Caco-2 (cell line): ENCODE results near the gene NMNAT3. TPM values are rescaled to one million over a fixed set of nuclear protein-coding genes. Genes with fewer than 3 reads are reported as not detected.

Experiments used
- BruUV-seq: library from RNA; stranded (reverse); fragments of 400-500 nt; replicated peaks from 2 replicates; lab custom pipeline; 2021; lab: Mats Ljungman, UMichigan
- CTCF ChIA-PET: fragments of 300-600 bp; sonication (Branson Sonifier 250); formaldehyde crosslinking; loops from one replicate; lab custom pipeline; 2022; ENCODE audit warnings: antibody characterized with exemption; lab: Charles Lee
- POLR2A ChIA-PET: fragments of 300-600 bp; sonication (Branson Sonifier 250); formaldehyde crosslinking; loops from one replicate; lab custom pipeline; 2022; ENCODE audit warnings: antibody characterized with exemption; lab: Charles Lee
- DNase-seq, 2 experiments: peaks; one replicate each; pipeline versions ENCODE4 v3.0.0 to v3.0.0-alpha.2; 2020 to 2022
- H3K27me3 ChIP-seq: replicated peaks from 2 replicates; pipeline ENCODE4 v1.6.0; 2011; ENCODE audit warnings: low read length; ENCODE audit not compliant: control insufficient read depth, insufficient read depth
- H3K36me3 ChIP-seq: 2 replicates; pipeline ENCODE4 v1.5.1; 2011; ENCODE audit warnings: low read length; ENCODE audit not compliant: control insufficient read depth, insufficient read depth
- H3K4me1 ChIP-seq: fragments of 250-450 bp; sonication (Bioruptor Pico); 2 replicates; pipeline ENCODE4 v1.5.1; 2020; ENCODE audit warnings: mild to moderate bottlenecking
- H3K4me3 ChIP-seq: 2 replicates; pipeline ENCODE4 v1.5.1; 2011; ENCODE audit warnings: low read depth, mild to moderate bottlenecking, control low read depth, low read length
- H3K9me3 ChIP-seq: fragments of 250-450 bp; sonication (Bioruptor Pico); 2 replicates; pipeline ENCODE4 v1.5.1; 2020; ENCODE audit warnings: mild to moderate bottlenecking, moderate library complexity
- H3K27ac Mint-ChIP-seq: one replicate; pipeline ENCODE4 v1.8.0; 2022; ENCODE audit warnings: mixed read lengths; ENCODE audit not compliant: unreplicated experiment
- H3K27me3 Mint-ChIP-seq: one replicate; pipeline ENCODE4 v1.8.0; 2022; ENCODE audit warnings: mixed read lengths; ENCODE audit not compliant: insufficient read depth, unreplicated experiment
- H3K36me3 Mint-ChIP-seq: one replicate; pipeline ENCODE4 v1.8.0; 2022; ENCODE audit warnings: mild to moderate bottlenecking, mixed read lengths; ENCODE audit not compliant: insufficient read depth, unreplicated experiment
- H3K4me1 Mint-ChIP-seq: one replicate; pipeline ENCODE4 v1.8.0; 2022; ENCODE audit warnings: low read depth, mixed read lengths; ENCODE audit not compliant: unreplicated experiment
- H3K4me3 Mint-ChIP-seq: one replicate; pipeline ENCODE4 v1.8.0; 2022; ENCODE audit warnings: mild to moderate bottlenecking, moderate library complexity, mixed read lengths; ENCODE audit not compliant: unreplicated experiment
- H3K9me3 Mint-ChIP-seq: one replicate; pipeline ENCODE4 v1.8.0; 2022; ENCODE audit warnings: mixed read lengths; ENCODE audit not compliant: unreplicated experiment
- CTCF ChIP-seq, 2 experiments: fragments of 200-600 bp in 1 of 2; IDR thresholded peaks; 1 replicate in 1 of 2; 2 replicates in 1 of 2; pipeline versions ENCODE4 v1.5.1 to v1.8.0; 2011 to 2022; ENCODE audit warnings: antibody characterized with exemption in 1 of 2, control low read depth in 1 of 2, inconsistent platforms in 1 of 2, low read depth in 1 of 2, low read length in 1 of 2, mild to moderate bottlenecking in 1 of 2, moderate library complexity in 1 of 2; ENCODE audit not compliant: insufficient read depth in 1 of 2, severe bottlenecking in 1 of 2, unreplicated experiment in 1 of 2
- intact Hi-C: fragments of 100-400 bp; cut with micrococcal nuclease; formaldehyde crosslinking; loops from one replicate; pipeline ENCODE4 v1.10.0; 2022; ENCODE audit not compliant: unreplicated experiment
- total RNA-seq: library from RNA; stranded (reverse); gene quantifications from 2 replicates; pipeline ENCODE4 v1.2.3, GENCODE V29; 2022

Gene NMNAT3
- total RNA-seq, 1 experiment from 2014 or later, result 17.6 TPM

GRCh38 chr3:139559541-139559940, 118.2 kb downstream of the NMNAT3 start:
- H3K36me3 ChIP-seq, result no peaks in the 10 kb centered on the region
- no peak for DNase-seq
- peaks cover 35% of the 10 kb centered on the region for H3K4me1 ChIP-seq
- H3K27me3 Mint-ChIP-seq, result no peaks in the 10 kb centered on the region
- H3K27ac Mint-ChIP-seq, result no peak overlapping the region
- TF ChIP-seq CTCF (IDR thresholded peaks at IDR 0.05; ENCODE audit: insufficient read depth in 1 of 2, low read depth in 1 of 2, low read length in 1 of 2, severe bottlenecking in 1 of 2, unreplicated experiment in 1 of 2), result no peak
- H3K4me3 Mint-ChIP-seq, result no peak overlapping the region
- intact Hi-C loops, result loop anchor here (5.0 kb wide), 1 partner anchor 52 kb away; no protein-coding TSS in a partner anchor
- H3K4me3 ChIP-seq, result no peak overlapping the region
- no peaks in the 10 kb centered on the region for H3K9me3 Mint-ChIP-seq
- H3K36me3 Mint-ChIP-seq, result peaks cover 5% of the 10 kb centered on the region
- peaks cover 42% of the 10 kb centered on the region for H3K4me1 Mint-ChIP-seq
- ChIA-PET POLR2A (no interaction called here), CTCF (no interaction called here)
- no peaks in the 10 kb centered on the region for H3K9me3 ChIP-seq
- no peaks in the 10 kb centered on the region for H3K27me3 ChIP-seq
- BruUV-seq, result no TSS peak

GRCh38 chr3:139558351-139559266, 119.2 kb downstream of the NMNAT3 start:
- Mint-ChIP-seq H3K27me3 (no peaks in the 10 kb centered on the region), H3K27ac (no peak overlapping the region), H3K4me3 (no peak overlapping the region), H3K4me1 (peaks cover 48% of the 10 kb centered on the region), H3K36me3 (peaks cover 5% of the 10 kb centered on the region), H3K9me3 (no peaks in the 10 kb centered on the region)
- H3K9me3 ChIP-seq, result no peaks in the 10 kb centered on the region
- H3K36me3 ChIP-seq, result no peaks in the 10 kb centered on the region
- intact Hi-C loops, result loop anchor here (5.0 kb wide), 1 partner anchor 51 kb away; no protein-coding TSS in a partner anchor
- BruUV-seq, result no TSS peak
- no peak for TF ChIP-seq CTCF (IDR thresholded peaks at IDR 0.05; ENCODE audit: insufficient read depth in 1 of 2, low read depth in 1 of 2, low read length in 1 of 2, severe bottlenecking in 1 of 2, unreplicated experiment in 1 of 2)
- no peak overlapping the region for H3K4me3 ChIP-seq
- ChIA-PET CTCF (no interaction called here), POLR2A (no interaction called here)
- H3K4me1 ChIP-seq, result peaks cover 40% of the 10 kb centered on the region
- DNase-seq, result no peak
- no peaks in the 10 kb centered on the region for H3K27me3 ChIP-seq

GRCh38 chr3:139557041-139557440, 120.7 kb downstream of the NMNAT3 start:
- Mint-ChIP-seq H3K27ac (no peak overlapping the region), H3K4me1 (peaks cover 54% of the 10 kb centered on the region), H3K27me3 (no peaks in the 10 kb centered on the region), H3K4me3 (no peak overlapping the region), H3K9me3 (no peaks in the 10 kb centered on the region), H3K36me3 (peaks cover 5% of the 10 kb centered on the region)
- no peaks in the 10 kb centered on the region for H3K9me3 ChIP-seq
- intact Hi-C loops, result loop anchor here (5.0 kb wide), 1 partner anchor 50 kb away; no protein-coding TSS in a partner anchor
- no peak for TF ChIP-seq CTCF (IDR thresholded peaks at IDR 0.05; ENCODE audit: insufficient read depth in 1 of 2, low read depth in 1 of 2, low read length in 1 of 2, severe bottlenecking in 1 of 2, unreplicated experiment in 1 of 2)
- ChIA-PET CTCF (no interaction called here), POLR2A (no interaction called here)
- peaks cover 40% of the 10 kb centered on the region for H3K4me1 ChIP-seq
- H3K27me3 ChIP-seq, result no peaks in the 10 kb centered on the region
- BruUV-seq, result no TSS peak
- no peaks in the 10 kb centered on the region for H3K36me3 ChIP-seq
- no peak for DNase-seq
- no peak overlapping the region for H3K4me3 ChIP-seq
